ENCODE results near the gene NIBAN1.

NIBAN1 gene

GRCh38 chr1:184974056-184974836 lies at the start of gene NIBAN1:
Gene NIBAN1, minus strand, starts transcription at chr1:184974508. Its CDS starts 152 bp downstream, at chr1:184974356.
- TF ChIP-seq, protein P1, sequence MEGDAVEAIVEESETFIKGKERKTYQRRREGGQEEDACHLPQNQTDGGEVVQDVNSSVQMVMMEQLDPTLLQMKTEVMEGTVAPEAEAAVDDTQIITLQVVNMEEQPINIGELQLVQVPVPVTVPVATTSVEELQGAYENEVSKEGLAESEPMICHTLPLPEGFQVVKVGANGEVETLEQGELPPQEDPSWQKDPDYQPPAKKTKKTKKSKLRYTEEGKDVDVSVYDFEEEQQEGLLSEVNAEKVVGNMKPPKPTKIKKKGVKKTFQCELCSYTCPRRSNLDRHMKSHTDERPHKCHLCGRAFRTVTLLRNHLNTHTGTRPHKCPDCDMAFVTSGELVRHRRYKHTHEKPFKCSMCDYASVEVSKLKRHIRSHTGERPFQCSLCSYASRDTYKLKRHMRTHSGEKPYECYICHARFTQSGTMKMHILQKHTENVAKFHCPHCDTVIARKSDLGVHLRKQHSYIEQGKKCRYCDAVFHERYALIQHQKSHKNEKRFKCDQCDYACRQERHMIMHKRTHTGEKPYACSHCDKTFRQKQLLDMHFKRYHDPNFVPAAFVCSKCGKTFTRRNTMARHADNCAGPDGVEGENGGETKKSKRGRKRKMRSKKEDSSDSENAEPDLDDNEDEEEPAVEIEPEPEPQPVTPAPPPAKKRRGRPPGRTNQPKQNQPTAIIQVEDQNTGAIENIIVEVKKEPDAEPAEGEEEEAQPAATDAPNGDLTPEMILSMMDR (IDR thresholded peaks at IDR 0.05; ENCODE audit: low read depth, low read length), result no peak
- no peaks in the 10 kb centered on the region for H3K9me3 ChIP-seq (ENCODE audit: severe bottlenecking)
- H3K27ac ChIP-seq, result no peak within 1 kb of the TSS
- H3K27me3 ChIP-seq (ENCODE audit: insufficient read depth, low read depth, severe bottlenecking), result peaks cover 23% of the 10 kb centered on the region
- peak within 1 kb of the TSS; percentile 39 for H3K4me3 ChIP-seq (ENCODE audit: low read depth, low read length)
- H3K36me3 ChIP-seq, result no peaks in the 10 kb centered on the region
- peak; percentile 47 for DNase-seq

DNA sequence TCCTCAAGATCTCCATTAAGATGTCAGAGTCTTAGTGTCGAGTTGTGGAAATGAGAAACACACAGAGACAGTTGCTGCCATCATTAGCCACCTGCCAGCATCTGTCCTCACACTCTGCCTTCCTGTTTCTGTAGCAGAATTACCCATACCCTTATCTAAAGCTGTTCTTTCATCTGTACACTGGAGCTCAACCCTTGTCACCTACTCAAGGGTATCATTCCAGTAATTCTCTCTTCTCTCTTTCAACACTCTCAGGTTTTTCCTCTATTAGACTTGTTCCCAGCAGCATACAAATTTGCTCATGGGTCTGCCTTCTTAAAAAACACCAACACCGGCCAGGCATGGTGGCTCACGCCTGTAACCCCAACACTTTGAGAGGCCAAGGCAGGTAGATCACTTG lies 43.7 kb upstream of the NIBAN1 start:
- Histone ChIP-seq H3K4me3 (ENCODE audit: low read depth, low read length) (no peak overlapping the region), H3K27me3 (ENCODE audit: insufficient read depth, low read depth, severe bottlenecking) (no peaks in the 10 kb centered on the region), H3K36me3 (no peaks in the 10 kb centered on the region), H3K9me3 (ENCODE audit: severe bottlenecking) (no peaks in the 10 kb centered on the region), H3K27ac (no peak overlapping the region)
- TF ChIP-seq, protein P1 (IDR thresholded peaks at IDR 0.05; ENCODE audit: low read depth, low read length), result no peak
- DNase-seq, result no peak

DNA sequence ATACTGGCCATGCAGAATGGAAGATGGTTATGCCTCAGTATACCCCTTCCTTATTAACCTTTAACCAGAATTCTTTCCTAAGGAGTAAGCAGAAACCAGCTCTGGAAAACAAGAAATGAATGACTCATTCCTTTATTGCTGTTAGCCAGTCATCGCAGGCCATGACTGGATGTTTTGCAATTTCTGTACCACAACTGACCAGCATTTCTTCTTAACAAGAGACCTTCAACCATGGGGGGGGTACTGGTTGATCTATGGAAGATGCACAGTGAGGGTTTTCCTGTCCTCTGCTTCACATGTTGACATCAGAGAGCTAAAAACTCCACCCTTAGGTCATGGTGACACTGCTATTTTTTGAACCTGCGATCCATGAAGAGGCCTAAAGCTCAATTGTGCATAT lies 43.0 kb upstream of the NIBAN1 start:
- no peak for DNase-seq
- TF ChIP-seq, protein P1 (IDR thresholded peaks at IDR 0.05; ENCODE audit: low read depth, low read length), result no peak
- Histone ChIP-seq H3K9me3 (ENCODE audit: severe bottlenecking) (no peaks in the 10 kb centered on the region), H3K36me3 (no peaks in the 10 kb centered on the region), H3K27ac (no peak overlapping the region), H3K4me3 (ENCODE audit: low read depth, low read length) (no peak overlapping the region), H3K27me3 (ENCODE audit: insufficient read depth, low read depth, severe bottlenecking) (no peaks in the 10 kb centered on the region)

- no peaks in the 10 kb centered on the region for H3K9me3 ChIP-seq (ENCODE audit: severe bottlenecking)
- DNase-seq, result no peak
- no peaks in the 10 kb centered on the region for H3K27me3 ChIP-seq (ENCODE audit: insufficient read depth, low read depth, severe bottlenecking)
- TF ChIP-seq, protein P1 (IDR thresholded peaks at IDR 0.05; ENCODE audit: low read depth, low read length), result no peak
- no peak overlapping the region for H3K27ac ChIP-seq
- no peaks in the 10 kb centered on the region for H3K36me3 ChIP-seq
- H3K4me3 ChIP-seq (ENCODE audit: low read depth, low read length), result no peak overlapping the region
Measured at GRCh38 chr1:185016880-185017279, 42.6 kb upstream of the NIBAN1 start.

- Histone ChIP-seq H3K9me3 (ENCODE audit: severe bottlenecking) (no peaks in the 10 kb centered on the region), H3K27me3 (ENCODE audit: insufficient read depth, low read depth, severe bottlenecking) (no peaks in the 10 kb centered on the region), H3K4me3 (ENCODE audit: low read depth, low read length) (no peak overlapping the region), H3K36me3 (no peaks in the 10 kb centered on the region), H3K27ac (no peak overlapping the region)
- TF ChIP-seq, protein P1 (IDR thresholded peaks at IDR 0.05; ENCODE audit: low read depth, low read length), result no peak
- no peak for DNase-seq
Measured at GRCh38 chr1:185015631-185016030, 41.3 kb upstream of the NIBAN1 start.

- DNase-seq, result no peak
- Histone ChIP-seq H3K27ac (no peak overlapping the region), H3K4me3 (ENCODE audit: low read depth, low read length) (no peak overlapping the region), H3K36me3 (no peaks in the 10 kb centered on the region), H3K27me3 (ENCODE audit: insufficient read depth, low read depth, severe bottlenecking) (no peaks in the 10 kb centered on the region), H3K9me3 (ENCODE audit: severe bottlenecking) (no peaks in the 10 kb centered on the region)
- TF ChIP-seq, protein P1 (IDR thresholded peaks at IDR 0.05; ENCODE audit: low read depth, low read length), result no peak
Measured at GRCh38 chr1:185014941-185015340, 40.6 kb upstream of the NIBAN1 start.

Measured in WERI-Rb-1 (cell line).